ENCODE data around the gene DCP1B. TPM values are rescaled to one million over a fixed set of nuclear protein-coding genes. Genes with fewer than 3 reads are reported as not detected.

The DCP1B gene
- total and polyA plus RNA-seq, 11 donors, result 1.3 to 5.7 (median 2.4) TPM

DNA sequence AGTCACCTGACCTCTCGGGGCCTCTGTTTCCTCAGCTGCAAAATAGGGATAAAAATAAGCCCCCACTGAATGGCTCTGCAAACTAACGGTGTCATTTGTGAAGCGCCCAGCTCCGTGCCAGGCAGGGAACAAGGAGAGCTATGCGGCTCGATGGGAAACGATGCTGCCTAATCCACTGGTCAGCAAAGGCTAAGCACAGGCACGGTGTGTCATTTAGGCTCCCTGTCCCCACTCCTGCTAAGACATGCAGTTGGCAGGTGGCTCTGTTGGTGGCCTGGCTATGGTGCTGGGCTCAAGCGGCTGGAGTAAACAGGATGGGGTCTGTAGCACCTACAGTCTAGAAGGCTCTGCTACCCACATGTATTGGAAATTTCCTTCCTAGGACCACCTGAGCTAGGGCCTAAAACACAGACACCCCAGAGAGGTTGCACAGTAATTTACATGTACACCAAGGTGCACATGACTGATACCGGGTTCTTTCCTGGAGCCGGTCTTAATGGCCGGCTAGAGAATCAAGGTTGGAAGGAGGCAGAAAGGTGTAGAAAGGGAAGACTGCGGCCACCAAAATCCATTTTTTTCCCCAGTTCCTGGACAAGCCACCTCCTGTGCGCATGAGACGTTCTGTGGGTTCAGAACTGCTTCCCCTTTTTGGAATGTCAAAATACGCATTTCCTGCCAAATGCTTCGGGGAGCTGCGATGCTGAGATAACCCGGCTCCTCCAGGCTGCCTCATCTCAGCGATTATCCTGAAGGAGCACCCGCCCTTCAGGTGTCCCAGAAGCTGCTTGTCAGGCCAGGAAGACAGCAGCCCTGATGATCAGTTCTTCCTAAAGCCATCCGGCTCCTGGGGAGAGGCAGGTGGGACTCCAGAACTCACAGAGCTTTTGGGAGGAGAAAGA is 86.8 kb downstream of the DCP1B start:
- peaks cover 0 to 3% (median 0%) of the 10 kb centered on the region in 9 donors for H3K27me3 ChIP-seq
- no peaks in the 10 kb centered on the region for H3K9me3 ChIP-seq
- ATAC-seq, result peak in 1 of 4 donors; percentile 53
- peaks cover 0 to 16% (median 8%) of the 10 kb centered on the region in 12 donors for H3K4me1 ChIP-seq
- TF ChIP-seq POLR2A (IDR thresholded peaks at IDR 0.05), result no peak
- TF ChIP-seq, protein P1, sequence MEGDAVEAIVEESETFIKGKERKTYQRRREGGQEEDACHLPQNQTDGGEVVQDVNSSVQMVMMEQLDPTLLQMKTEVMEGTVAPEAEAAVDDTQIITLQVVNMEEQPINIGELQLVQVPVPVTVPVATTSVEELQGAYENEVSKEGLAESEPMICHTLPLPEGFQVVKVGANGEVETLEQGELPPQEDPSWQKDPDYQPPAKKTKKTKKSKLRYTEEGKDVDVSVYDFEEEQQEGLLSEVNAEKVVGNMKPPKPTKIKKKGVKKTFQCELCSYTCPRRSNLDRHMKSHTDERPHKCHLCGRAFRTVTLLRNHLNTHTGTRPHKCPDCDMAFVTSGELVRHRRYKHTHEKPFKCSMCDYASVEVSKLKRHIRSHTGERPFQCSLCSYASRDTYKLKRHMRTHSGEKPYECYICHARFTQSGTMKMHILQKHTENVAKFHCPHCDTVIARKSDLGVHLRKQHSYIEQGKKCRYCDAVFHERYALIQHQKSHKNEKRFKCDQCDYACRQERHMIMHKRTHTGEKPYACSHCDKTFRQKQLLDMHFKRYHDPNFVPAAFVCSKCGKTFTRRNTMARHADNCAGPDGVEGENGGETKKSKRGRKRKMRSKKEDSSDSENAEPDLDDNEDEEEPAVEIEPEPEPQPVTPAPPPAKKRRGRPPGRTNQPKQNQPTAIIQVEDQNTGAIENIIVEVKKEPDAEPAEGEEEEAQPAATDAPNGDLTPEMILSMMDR (IDR thresholded peaks at IDR 0.05), result no peak
- peak overlapping the region in 10 of 12 donors; percentile 5 to 87 (median 47) for H3K27ac ChIP-seq
- DNase-seq, result peak in 1 of 5 donors; percentile 39
- peak overlapping the region in 8 of 12 donors; percentile 15 to 60 (median 36) for H3K4me3 ChIP-seq
- intact Hi-C loops (cut with DNase I), result loop anchor here in 2 of 10 donors (5.0 kb wide), 2 partner anchors 105 to 110 kb away; no protein-coding TSS in a partner anchor
- 59 to 69% (median 64%) methylated on average over 21 to 22 of the region's 22 CpGs for WGBS, 4 donors
- no peaks in the 10 kb centered on the region for H3K36me3 ChIP-seq

DNA sequence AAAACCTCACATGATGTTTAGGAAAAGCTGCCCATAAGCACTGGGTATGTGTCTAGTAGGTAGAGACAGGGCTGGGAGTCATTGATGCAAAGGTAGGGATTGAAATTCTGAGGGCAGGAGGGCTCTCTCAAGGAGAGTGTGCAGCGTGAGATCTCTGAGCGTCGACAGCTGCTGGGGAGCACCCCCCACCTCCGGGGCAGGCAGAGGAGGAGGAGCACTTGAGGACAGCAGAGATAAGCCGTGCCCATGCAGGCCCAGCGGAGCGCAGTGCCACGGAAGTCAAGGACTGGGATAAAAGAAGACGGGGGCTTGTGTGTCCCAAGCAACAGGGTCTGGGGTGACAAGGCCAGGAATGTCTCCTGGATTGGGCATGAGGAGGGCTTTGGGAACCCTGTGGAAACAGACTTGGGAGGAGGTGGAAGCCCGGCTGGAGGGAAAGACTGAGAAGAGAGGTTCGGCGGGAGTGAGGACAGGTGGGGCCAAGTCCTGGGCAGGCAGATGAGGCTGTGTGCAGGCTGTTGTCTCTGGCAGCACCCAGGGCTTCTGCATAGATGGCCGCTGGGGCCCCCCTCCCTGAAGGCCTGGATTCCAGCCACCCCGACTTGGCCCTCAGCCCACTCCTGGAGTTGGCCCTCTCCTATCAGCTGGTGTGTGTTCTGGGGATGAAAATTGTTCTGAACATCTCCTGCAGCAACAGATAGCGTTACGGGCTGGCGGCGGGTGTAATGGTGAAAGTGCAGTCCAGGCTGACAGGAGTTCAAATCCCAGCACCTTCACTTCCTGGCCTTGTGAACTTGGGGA is 87.7 kb downstream of the DCP1B start:
- peak overlapping the region in 1 of 12 donors; percentile 22 for H3K27ac ChIP-seq
- intact Hi-C loops (cut with DNase I), result loop anchor here in 2 of 10 donors (5.0 kb wide), 2 partner anchors 104 to 109 kb away; no protein-coding TSS in a partner anchor
- no peak for TF ChIP-seq POLR2A (IDR thresholded peaks at IDR 0.05)
- TF ChIP-seq, protein P1 (IDR thresholded peaks at IDR 0.05), result no peak
- peak; percentile 73 to 89 (median 77) for ATAC-seq
- 25 to 44% (median 31%) methylated on average over 16 to 18 of the region's 18 CpGs for WGBS, 4 donors
- H3K9me3 ChIP-seq, result no peaks in the 10 kb centered on the region
- H3K27me3 ChIP-seq, result no peaks in the 10 kb centered on the region
- H3K4me1 ChIP-seq, result peaks cover 0 to 16% (median 8%) of the 10 kb centered on the region in 12 donors
- H3K36me3 ChIP-seq, result no peaks in the 10 kb centered on the region
- H3K4me3 ChIP-seq, result no peak overlapping the region
- DNase-seq, result peak; percentile 73 to 82 (median 75)

DNA sequence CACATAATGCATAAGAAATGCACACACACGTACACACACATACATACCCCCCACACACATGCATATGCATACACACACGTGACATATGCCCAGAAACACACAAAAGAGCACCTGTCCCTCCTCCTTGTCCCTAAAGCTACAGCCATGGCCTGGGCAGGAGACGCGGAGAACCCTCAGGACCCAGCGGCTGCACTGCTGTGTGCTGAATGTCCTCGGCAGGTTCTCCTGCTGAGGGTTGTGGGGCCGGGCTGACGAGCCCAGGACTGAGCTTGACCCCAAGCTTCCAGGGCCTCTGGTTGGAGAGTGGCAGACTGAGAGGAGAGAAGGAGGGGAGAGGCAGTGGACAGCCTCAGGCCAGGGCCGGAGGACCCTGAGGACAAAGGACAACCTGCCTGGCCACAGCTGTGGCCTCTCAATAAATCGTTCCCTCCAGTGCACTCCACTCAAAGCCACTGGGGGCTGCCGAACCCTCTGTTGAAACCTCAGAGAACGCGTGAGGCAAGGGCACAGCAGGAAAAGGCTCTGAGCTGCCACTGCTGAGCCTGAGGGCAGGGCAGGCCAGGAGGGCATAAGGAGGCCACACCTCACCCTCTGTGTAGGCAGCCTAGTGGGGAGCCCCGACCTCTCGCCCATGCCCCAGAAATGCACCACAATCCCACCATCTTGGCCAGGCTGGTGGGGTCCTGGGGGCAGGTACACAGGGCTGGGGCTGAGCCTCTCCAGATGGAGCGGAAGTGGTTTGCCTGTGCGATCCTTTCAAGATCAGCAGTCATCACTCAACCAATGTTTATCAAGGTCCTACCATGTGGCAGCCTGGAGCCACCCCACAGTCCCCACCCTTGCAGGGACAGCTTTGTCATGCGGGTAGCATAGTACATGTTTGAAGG is 88.9 kb downstream of the DCP1B start:
- 81 to 85% (median 83%) methylated on average over 12 to 18 of the region's 18 CpGs for WGBS, 4 donors
- peaks cover 0 to 16% (median 8%) of the 10 kb centered on the region in 12 donors for H3K4me1 ChIP-seq
- no peaks in the 10 kb centered on the region for H3K27me3 ChIP-seq
- TF ChIP-seq, protein P1 (IDR thresholded peaks at IDR 0.05), result no peak
- no peak for TF ChIP-seq POLR2A (IDR thresholded peaks at IDR 0.05)
- ATAC-seq (no peak), DNase-seq (peak in 1 of 5 donors; percentile 23)
- H3K36me3 ChIP-seq, result no peaks in the 10 kb centered on the region
- no peak overlapping the region for H3K27ac ChIP-seq
- H3K4me3 ChIP-seq, result no peak overlapping the region
- no peaks in the 10 kb centered on the region for H3K9me3 ChIP-seq
- intact Hi-C loops (cut with DNase I), result loop anchor here in 2 of 10 donors (5.0 kb wide), 2 partner anchors 103 to 108 kb away; no protein-coding TSS in a partner anchor
